Head of caudate nucleus (tissue), 42 donors: Measurements from ENCODE around the gene TAF15.

Experiments used
- DNase-seq, 42 donors: peaks; one replicate each; pipeline versions ENCODE4 v3.0.0 to v3.0.0-alpha.2; 2020 to 2021; ENCODE audit warnings: mixed read lengths in 7 of 42
- intact Hi-C: fragments of 100-400 bp; cut with DNase I; formaldehyde crosslinking; loops from one replicate; pipeline ENCODE4 v1.15.0; 2022

TAF15 gene

DNA sequence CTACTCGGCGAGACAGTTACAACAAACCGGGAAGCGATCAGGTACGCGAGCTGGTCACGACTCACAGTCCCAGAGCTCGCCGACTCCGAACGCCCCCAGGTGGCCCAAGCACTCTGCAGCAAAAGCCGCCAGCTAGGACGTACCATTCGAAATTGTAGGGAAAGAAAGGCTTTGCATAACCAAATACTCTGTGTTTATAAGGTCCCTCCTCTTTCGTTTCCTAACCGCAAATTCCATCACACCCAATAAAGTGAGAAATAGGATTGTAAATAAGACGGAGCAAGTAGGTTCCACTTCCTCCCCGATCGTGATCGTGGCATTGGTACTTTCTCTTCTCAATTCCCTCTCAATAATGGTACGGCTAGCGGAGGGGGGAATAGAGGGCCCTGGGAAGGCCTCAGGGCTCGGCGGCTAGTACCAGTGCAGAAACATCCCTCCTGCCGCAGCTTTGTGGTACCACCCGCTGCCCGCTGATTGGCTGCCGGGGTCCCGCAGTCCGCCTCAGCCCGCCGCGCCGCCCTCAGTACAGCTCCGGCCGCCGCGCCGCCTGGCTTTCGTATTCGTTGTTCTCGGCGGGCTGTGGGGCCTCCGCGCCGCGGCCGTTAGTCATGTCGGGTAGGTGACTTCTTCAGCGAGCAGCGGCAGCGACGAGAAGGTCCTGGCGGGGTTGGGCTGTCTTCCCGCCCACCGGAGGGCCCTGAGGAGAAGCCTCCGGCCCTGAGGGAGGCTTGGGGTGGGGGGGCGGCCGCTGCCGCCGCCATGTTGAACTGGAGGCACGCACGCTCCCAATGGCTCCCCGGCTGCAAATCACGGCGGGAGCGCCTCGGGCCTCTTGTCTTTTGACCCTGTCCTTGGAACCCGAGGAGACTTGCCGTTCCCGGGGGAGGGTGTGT, at the start of gene TAF15:
TAF15 (plus strand) TSS at position 523 of the 893 bp plus-strand sequence; CDS start at position 609, 86 bp downstream.
- intact Hi-C loops, result loop anchor here (1.0 kb wide), 1 partner anchor 45 kb away; no protein-coding TSS in a partner anchor
- peak; percentile 94 to 99 (median 98) for DNase-seq

DNA sequence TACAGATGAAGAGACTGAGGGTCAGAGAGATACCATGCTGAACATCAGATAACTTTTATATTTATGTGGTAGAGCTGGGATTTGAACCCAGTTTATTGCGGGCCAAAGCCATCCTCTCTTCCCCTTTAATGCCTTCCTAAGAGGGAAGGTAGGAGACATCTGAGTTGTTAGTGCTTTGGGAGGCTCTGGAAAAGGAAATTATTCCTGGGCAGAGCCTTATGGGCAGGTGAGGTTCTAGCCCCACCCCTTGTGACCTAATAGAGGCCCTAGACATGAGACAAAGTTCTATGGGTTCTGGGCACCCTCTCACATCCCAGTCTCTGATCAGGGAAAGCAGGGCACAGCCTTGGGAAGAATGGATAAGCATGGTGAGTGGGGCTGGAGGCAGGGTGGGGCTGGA, 48.7 kb upstream of the TAF15 start, which contains the start of gene C17orf50:
C17orf50 (plus strand) TSS at position 301 of the 400 bp plus-strand sequence; CDS start at position 356, 55 bp downstream.
- intact Hi-C loops, result no loop called here
- no peak for DNase-seq

- intact Hi-C loops, result no loop called here
- no peak for DNase-seq
These were observed 47.7 kb upstream of the TAF15 start for GRCh38 chr17:35761601-35762000.

- intact Hi-C loops, result loop anchor here (1.0 kb wide), 1 partner anchor 46 kb away; the partner anchor contains the start of gene TAF15
- peak in 1 of 42 donors; percentile 38 for DNase-seq
These were observed 45.5 kb upstream of the TAF15 start for GRCh38 chr17:35763767-35764122.

DNA sequence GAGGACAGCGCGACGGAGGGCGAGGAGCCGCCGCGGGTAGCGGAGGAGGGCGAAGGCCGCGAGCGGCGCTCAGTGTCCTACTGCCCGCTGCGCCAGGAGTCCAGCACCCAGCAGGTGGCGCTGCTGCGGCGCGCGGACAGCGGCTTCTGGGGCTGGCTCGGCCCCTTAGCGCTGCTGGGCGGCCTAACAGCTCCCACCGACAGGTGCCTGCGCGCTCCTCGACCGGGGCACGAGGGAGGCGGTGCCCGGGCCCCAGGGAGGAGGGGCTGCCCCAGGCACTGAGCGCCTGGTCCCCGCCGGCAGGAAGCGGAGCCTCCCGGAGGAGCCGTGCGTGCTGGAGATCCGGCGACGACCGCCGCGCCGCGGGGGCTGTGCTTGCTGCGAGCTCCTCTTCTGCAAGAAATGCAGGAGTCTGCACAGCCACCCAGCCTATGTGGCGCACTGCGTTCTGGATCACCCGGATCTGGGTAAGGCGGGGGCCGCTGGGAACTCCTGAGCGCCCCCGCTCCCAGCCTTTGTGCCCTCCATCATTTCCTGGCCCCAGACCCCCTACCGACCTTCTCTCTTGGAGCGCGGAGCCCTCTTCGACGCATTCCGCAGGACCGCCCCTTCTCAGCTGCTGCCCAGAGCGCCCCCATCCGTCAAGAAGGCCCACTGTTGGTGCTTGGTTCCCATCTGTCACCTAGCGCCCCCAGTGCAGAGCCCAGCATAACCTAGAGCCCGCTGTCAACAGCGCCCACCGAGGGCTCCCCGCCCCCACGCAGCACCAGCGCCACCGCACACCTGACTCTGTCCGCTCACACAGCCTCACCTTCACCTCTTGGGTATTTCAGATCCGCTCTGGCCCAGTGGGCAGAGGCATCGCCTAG, 44.9 kb upstream of the TAF15 start:
- peak; percentile 49 to 93 (median 85) for DNase-seq
- intact Hi-C loops, result loop anchor here (1.0 kb wide), 1 partner anchor 45 kb away; the partner anchor contains the start of gene TAF15

- intact Hi-C loops, result no loop called here
- DNase-seq, result no peak
These were observed 44.1 kb upstream of the TAF15 start for GRCh38 chr17:35765086-35765710.

- no peak for DNase-seq
These were observed 43.4 kb upstream of the TAF15 start for GRCh38 chr17:35765756-35766488.

GRCh38 chr17:35766489-35766877, 42.8 kb upstream of the TAF15 start:
- intact Hi-C loops, result no loop called here
- DNase-seq, result no peak

More at GRCh38 chr17:35765756-35766488, 43.4 kb upstream of the TAF15 start:
- intact Hi-C loops, result no loop called here

- intact Hi-C loops, result no loop called here
- peak in 27 of 42 donors; percentile 13 to 74 (median 54) for DNase-seq
These were observed 42.3 kb upstream of the TAF15 start for GRCh38 chr17:35766903-35767510.

DNA sequence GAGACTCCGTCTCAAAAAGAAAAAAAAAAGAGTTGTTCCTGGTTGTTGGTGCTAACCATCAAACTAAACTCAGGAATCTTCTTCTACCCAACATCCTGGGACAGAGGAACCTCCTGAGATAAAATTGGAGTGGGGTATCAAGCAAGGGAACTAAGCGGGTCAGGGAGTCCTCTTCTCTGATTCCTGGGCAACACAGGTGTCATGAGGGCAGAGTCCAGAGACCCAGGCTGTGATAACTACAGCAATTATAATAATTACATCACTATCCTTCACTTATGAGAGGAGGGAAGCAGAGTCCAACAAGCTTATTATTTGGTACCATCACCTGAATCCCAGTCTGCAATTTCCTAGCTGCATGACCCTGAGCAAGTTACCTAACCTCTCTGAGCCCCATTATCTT, 40.5 kb upstream of the TAF15 start:
- DNase-seq, result no peak
- intact Hi-C loops, result no loop called here

GRCh38 chr17:35769895-35770486, 39.3 kb upstream of the TAF15 start:
- DNase-seq, result no peak
- intact Hi-C loops, result no loop called here

DNA sequence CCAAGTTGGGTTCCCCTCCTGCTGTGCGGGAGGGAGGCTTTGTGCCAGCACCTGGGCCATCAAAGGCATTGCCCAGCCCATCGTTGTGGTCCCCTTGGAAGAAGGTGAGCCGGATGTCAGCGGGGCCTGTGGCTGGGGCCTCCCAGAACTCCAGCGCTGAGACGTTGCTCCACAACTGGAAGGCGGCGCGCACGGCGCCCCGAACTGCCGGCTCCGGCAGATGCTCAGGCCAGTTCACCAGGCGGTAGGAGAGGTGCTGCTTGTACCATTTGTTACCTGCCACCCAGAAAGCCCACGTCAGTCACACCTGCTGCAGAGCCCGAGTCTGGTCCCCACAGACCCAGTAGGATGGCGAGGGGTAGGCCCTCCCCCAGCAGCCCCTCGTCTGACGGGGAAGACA, 36.2 kb upstream of the TAF15 start:
- intact Hi-C loops, result no loop called here
- DNase-seq, result no peak

DNA sequence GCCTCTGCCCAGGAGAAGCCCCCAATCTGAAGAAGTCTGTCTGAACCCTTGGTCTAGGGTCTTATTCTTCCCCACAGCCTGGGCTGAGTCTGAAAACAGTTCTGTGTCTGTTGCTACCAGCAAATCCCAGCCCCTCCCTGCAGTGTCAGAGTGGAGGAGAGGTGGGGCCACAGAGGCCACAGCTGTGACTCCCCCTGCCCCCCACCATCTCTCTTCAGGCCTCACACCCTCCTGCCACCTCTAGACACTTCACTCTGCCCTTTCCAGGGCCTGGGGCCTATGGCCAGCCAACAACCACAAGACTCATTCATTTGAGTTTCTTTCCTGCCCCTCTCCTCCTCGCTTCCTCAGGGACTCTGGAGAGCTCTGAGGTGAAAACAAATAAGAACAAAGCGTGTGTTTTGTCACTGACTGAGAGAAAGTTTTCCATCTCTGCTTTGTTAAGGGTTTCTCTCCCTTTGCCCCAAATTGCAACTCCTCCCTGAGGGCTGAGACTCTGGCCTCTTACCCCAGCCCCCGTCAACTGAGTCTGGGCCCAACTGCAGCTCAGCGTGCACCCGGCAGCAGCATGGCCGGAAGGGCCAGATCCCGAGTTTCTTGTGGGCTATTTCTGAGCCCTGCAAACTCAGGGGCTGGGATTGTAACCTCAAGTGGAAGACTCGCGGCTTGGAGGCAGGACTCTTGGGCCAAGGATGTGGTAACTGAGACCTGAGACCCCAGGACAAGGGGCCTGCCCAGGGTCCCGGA, 35.4 kb upstream of the TAF15 start:
- no peak for DNase-seq

DNA sequence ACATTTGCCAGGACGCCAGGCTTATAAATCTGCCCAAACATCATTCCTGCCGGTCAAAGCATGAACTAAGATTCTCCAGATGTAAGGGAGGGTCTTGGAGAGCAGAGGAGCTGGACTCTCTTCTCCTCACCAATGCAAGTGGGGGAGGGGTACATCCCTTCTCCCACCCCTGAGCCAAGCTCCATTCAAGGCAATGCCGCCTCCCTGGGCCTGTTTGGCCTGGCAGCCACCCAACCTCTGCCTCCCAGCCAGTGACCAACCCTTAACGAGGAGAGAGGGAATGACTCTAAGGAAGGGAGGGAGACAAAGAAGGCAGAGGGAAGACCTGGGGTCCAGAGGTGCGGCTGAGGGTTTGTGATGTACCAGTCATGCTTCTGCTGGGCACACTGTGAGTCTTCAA, 34.8 kb upstream of the TAF15 start:
- intact Hi-C loops, result no loop called here
- peak in 22 of 42 donors; percentile 23 to 73 (median 49) for DNase-seq

More for the DNA sequence above, 35.4 kb upstream of the TAF15 start:
- intact Hi-C loops, result no loop called here

- no peak for DNase-seq
- intact Hi-C loops, result no loop called here
These were observed 34.2 kb upstream of the TAF15 start for GRCh38 chr17:35775039-35775438.

- intact Hi-C loops, result no loop called here
- DNase-seq, result no peak
These were observed 33.7 kb upstream of the TAF15 start for GRCh38 chr17:35775583-35775982.

DNA sequence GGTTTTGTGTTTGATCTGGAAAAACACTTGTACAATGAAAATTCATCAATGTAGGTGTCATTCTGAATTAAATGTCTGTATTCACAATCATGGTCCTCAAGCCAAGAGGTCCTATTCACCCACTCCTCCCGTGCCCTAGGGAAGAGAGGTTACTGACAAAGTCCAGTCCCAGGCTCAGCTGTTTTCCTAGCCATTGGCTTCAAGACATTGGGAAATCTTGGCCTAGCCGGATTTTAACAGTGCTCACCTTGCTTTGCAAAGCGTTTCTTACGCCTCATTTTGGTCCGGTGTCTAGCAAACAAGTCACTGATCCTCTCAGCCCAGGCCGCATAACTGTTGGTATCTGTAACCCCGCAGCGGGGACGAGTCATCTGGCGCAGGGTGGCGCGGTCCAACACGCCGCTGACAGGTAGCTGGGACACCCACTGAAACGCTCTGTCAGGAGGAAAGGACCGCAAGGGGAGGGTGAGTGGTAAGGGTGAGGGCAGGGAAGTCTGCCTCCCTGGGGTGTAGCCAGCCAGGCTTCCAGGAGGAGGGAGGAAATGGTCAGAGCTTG, 30.6 kb upstream of the TAF15 start:
- intact Hi-C loops, result no loop called here
- DNase-seq, result no peak
